Fibroblast of pulmonary artery (primary cell): ENCODE results near the gene CD300A.

Source experiments
- DNase-seq: peaks from one replicate; pipeline ENCODE4 v3.0.0-alpha.2; 2010; ENCODE audit warnings: low read depth
- H3K4me3 ChIP-seq: replicated peaks from 2 replicates; pipeline ENCODE4 v1.5.1; 2011; ENCODE audit warnings: low read depth, mild to moderate bottlenecking, control low read depth, low read length, moderate library complexity
- CTCF ChIP-seq: IDR thresholded peaks from 2 replicates; pipeline ENCODE4 v1.5.1; 2011; ENCODE audit warnings: mild to moderate bottlenecking, control low read depth, low read length, inconsistent platforms; ENCODE audit errors: missing control alignments

The CD300A gene

DNA sequence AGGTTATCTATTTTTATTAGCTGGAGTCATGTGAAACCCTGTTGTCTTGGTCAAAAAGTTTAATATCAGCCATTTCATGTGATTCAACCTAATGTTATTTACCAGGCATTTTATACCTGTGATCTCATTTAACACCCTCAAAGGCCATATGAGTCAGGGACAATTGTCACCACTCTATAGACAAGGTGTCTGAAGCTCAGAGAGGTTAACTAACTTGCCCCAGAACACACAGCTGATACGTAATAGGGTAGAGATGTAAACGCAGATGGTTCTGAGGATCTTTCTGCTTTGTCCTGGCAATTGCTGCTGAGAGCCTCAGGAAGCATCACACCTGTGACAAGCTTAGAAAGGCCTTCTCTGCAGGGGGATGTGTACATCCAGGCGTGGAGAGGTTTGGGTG is 4.9 kb downstream of the CD300A start:
- no peak overlapping the region for H3K4me3 ChIP-seq
- no peak for DNase-seq
- TF ChIP-seq CTCF = no peak

DNA sequence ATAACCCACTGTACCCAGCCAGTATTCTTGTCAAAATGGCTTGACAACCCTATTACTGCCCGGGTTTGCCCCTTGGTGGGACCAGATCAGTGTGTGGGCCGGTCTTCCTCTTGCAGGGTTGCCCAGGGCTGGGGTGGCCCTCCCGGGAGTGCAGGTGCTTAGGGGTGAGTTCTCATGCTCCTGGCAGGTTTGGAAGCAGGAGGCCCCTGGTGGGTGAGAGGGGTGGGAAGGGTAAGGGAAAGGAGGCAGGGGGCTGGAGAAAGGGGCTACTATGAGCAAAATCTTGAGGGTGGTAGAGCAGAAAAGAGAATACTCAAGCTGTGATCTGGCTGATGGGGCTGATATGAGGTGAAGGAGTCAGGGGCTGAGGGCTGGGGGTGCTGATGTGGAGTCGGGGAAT is 6.5 kb downstream of the CD300A start:
- DNase-seq = no peak
- no peak for TF ChIP-seq CTCF
- no peak overlapping the region for H3K4me3 ChIP-seq

DNA sequence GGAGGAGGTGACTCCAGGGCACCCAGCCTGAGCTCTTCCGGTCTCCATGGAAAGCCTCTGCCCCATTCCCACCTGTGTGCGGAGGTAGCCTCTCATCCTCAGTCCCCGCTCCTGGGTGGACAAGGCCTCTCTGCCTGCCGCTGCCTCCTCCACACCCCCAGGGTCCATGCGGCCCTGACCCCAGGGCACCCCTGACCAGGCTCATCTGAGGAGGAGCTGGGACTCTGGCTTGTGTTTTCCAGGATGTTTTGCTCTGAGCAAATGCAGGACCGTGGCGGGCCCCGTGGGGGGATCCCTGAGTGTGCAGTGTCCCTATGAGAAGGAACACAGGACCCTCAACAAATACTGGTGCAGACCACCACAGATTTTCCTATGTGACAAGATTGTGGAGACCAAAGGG is 6.9 kb downstream of the CD300A start:
- DNase-seq = no peak
- no peak overlapping the region for H3K4me3 ChIP-seq
- no peak for TF ChIP-seq CTCF

DNA sequence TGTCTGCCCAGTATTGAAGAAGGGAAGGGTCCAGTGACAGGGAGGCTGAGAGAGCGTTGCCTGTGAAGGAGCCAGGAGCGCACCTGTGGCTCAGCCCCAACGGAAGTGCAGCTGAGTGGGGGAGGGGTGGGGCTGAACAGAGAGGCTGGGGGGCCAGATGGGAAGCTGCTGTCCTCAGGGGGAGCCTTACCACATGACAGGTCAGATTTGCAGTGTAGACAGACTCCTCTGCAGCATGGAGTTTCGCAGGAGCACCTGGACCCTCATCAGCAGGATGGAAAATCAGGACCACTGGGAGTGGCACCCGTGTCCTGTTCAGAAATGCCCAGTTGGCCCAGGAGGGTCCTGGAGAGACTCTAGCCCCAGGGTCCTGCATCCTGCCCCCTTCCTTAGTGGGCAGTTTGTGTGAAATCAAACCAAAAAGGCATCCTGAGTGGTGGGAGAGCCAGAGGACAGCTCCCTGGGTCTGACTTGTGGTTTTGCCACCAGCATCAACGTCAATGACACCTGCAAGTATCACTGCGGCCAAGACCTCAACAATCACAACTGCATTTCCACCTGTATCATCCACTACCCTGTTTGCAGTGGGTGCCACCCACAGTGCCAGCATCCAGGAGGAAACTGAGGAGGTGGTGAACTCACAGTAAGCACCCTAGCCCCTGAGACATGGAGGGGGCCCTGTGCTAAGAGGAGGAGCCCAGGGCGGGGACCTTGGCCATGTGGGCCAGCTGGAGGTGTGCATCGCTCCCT is 7.8 kb downstream of the CD300A start:
- DNase-seq = no peak
- no peak overlapping the region for H3K4me3 ChIP-seq
- no peak for TF ChIP-seq CTCF

DNA sequence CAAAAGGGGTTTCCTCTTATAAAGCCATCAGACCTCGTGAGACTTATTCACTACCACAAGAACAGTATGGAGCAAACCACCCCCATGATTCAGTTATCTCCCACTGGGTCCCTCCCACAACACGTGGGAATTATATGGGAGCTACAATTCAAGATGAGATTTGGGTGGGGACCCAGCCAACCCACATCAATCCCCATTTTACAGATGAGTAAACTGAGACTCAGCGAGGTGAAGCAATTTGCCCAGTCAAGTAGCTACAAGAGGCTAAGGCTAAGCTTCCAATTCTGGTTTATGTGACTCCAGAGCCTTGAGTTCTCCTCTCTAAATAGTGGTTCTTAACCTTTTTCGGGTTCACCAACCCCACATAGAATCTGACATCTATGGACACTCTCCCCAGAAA is 8.8 kb downstream of the CD300A start:
- H3K4me3 ChIP-seq = no peak overlapping the region
- TF ChIP-seq CTCF = no peak
- DNase-seq = no peak

DNA sequence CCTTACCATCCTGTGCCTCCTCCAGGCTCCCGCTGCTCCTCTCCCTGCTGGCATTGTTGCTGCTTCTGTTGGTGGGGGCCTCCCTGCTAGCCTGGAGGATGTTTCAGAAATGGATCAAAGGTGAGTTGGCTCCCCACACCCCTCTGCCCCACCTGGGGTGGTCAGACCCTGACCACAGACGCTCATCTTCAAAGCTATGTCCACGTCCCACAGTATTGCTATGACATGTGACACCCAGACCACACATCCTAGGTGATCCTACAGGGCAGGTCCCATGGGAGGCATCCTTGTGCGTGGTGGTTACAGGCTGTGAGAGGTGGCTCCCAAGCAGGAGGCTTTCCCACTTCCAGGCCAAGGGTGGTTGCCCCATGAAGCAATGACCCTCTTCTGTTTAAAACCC is 11.0 kb downstream of the CD300A start:
- DNase-seq = no peak
- TF ChIP-seq CTCF = no peak
- no peak overlapping the region for H3K4me3 ChIP-seq
